Measurements from ENCODE around the gene TNFRSF1A.
"Not testable (repeated sequence)": the region's sequence is repeated elsewhere in the genome, so short reads cannot be mapped to it uniquely, and the experiment has no call there.

The TNFRSF1A gene

GRCh38 chr12:6342140-6342889, 439 bp upstream of the TNFRSF1A start:
- Histone ChIP-seq H3K79me2 (ENCODE audit: control insufficient read depth, insufficient read depth, low read length, unreplicated experiment) (peaks cover 50% of the 10 kb centered on the region), H3K27me3 (ENCODE audit: insufficient read depth, low read length) (no peaks in the 10 kb centered on the region), H3K4me1 (ENCODE audit: control insufficient read depth, insufficient read depth, low read length, unreplicated experiment) (peaks cover 59% of the 10 kb centered on the region), H3K27ac (ENCODE audit: low read depth, low read length) (peak overlapping the region; percentile 99), H3K4me3 (ENCODE audit: low read depth, low read length) (peak overlapping the region; percentile 87), H2AFZ (ENCODE audit: low read length, unreplicated experiment) (peak overlapping the region; percentile 52), H3K36me3 (ENCODE audit: insufficient read depth, low read length) (0 out of 2 replicates have a peak, but pooled peaks cover 5% of the 10 kb centered on the region)

GRCh38 chr12:6340745-6341416, 995 bp downstream of the TNFRSF1A start:
- peak overlapping the region; percentile 87 for H3K4me3 ChIP-seq (ENCODE audit: low read depth, low read length)
- no peak overlapping the region for H2AFZ ChIP-seq (ENCODE audit: low read length, unreplicated experiment)
- 0 out of 2 replicates have a peak, but pooled peaks cover 5% of the 10 kb centered on the region for H3K36me3 ChIP-seq (ENCODE audit: insufficient read depth, low read length)
- no peaks in the 10 kb centered on the region for H3K27me3 ChIP-seq (ENCODE audit: insufficient read depth, low read length)
- peaks cover 59% of the 10 kb centered on the region for H3K79me2 ChIP-seq (ENCODE audit: control insufficient read depth, insufficient read depth, low read length, unreplicated experiment)
- peak overlapping the region; percentile 99 for H3K27ac ChIP-seq (ENCODE audit: low read depth, low read length)
- peaks cover 60% of the 10 kb centered on the region for H3K4me1 ChIP-seq (ENCODE audit: control insufficient read depth, insufficient read depth, low read length, unreplicated experiment)

GRCh38 chr12:6340032-6340638, 1.7 kb downstream of the TNFRSF1A start:
- H3K36me3 ChIP-seq (ENCODE audit: insufficient read depth, low read length), result 0 out of 2 replicates have a peak, but pooled peaks cover 5% of the 10 kb centered on the region
- peak overlapping the region; percentile 87 for H3K4me3 ChIP-seq (ENCODE audit: low read depth, low read length)
- H3K79me2 ChIP-seq (ENCODE audit: control insufficient read depth, insufficient read depth, low read length, unreplicated experiment), result peaks cover 66% of the 10 kb centered on the region
- no peaks in the 10 kb centered on the region for H3K27me3 ChIP-seq (ENCODE audit: insufficient read depth, low read length)
- no peak overlapping the region for H2AFZ ChIP-seq (ENCODE audit: low read length, unreplicated experiment)
- peak overlapping the region; percentile 99 for H3K27ac ChIP-seq (ENCODE audit: low read depth, low read length)
- H3K4me1 ChIP-seq (ENCODE audit: control insufficient read depth, insufficient read depth, low read length, unreplicated experiment), result peaks cover 62% of the 10 kb centered on the region

GRCh38 chr12:6338955-6339354, 2.9 kb downstream of the TNFRSF1A start:
- Histone ChIP-seq H3K4me3 (ENCODE audit: low read depth, low read length) (peak overlapping the region; percentile 87), H3K27ac (ENCODE audit: low read depth, low read length) (peak overlapping the region; percentile 99), H3K27me3 (ENCODE audit: insufficient read depth, low read length) (no peaks in the 10 kb centered on the region), H2AFZ (ENCODE audit: low read length, unreplicated experiment) (no peak overlapping the region), H3K4me1 (ENCODE audit: control insufficient read depth, insufficient read depth, low read length, unreplicated experiment) (peaks cover 69% of the 10 kb centered on the region), H3K36me3 (ENCODE audit: insufficient read depth, low read length) (peaks cover 10% of the 10 kb centered on the region), H3K79me2 (ENCODE audit: control insufficient read depth, insufficient read depth, low read length, unreplicated experiment) (peaks cover 78% of the 10 kb centered on the region)

- peak overlapping the region; percentile 99 for H3K27ac ChIP-seq (ENCODE audit: low read depth, low read length)
- H3K79me2 ChIP-seq (ENCODE audit: control insufficient read depth, insufficient read depth, low read length, unreplicated experiment), result peaks cover 82% of the 10 kb centered on the region
- peaks cover 71% of the 10 kb centered on the region for H3K4me1 ChIP-seq (ENCODE audit: control insufficient read depth, insufficient read depth, low read length, unreplicated experiment)
Observed at GRCh38 chr12:6338536-6338935, 3.3 kb downstream of the TNFRSF1A start.

GRCh38 chr12:6337958-6338433, 3.9 kb downstream of the TNFRSF1A start:
- H3K4me3 ChIP-seq (ENCODE audit: low read depth, low read length), result peak overlapping the region; percentile 87
- peaks cover 12% of the 10 kb centered on the region for H3K36me3 ChIP-seq (ENCODE audit: insufficient read depth, low read length)
- no peak overlapping the region for H2AFZ ChIP-seq (ENCODE audit: low read length, unreplicated experiment)
- H3K79me2 ChIP-seq (ENCODE audit: control insufficient read depth, insufficient read depth, low read length, unreplicated experiment), result peaks cover 87% of the 10 kb centered on the region
- no peaks in the 10 kb centered on the region for H3K27me3 ChIP-seq (ENCODE audit: insufficient read depth, low read length)
- peak overlapping the region; percentile 99 for H3K27ac ChIP-seq (ENCODE audit: low read depth, low read length)
- H3K4me1 ChIP-seq (ENCODE audit: control insufficient read depth, insufficient read depth, low read length, unreplicated experiment), result peaks cover 71% of the 10 kb centered on the region

More at GRCh38 chr12:6338536-6338935, 3.3 kb downstream of the TNFRSF1A start:
- H3K27me3 ChIP-seq (ENCODE audit: insufficient read depth, low read length); H3K36me3 ChIP-seq (ENCODE audit: insufficient read depth, low read length); H2AFZ ChIP-seq (ENCODE audit: low read length, unreplicated experiment): not testable (repeated sequence)
- peak overlapping the region; percentile 87 for H3K4me3 ChIP-seq (ENCODE audit: low read depth, low read length)

- Histone ChIP-seq H3K4me3 (ENCODE audit: low read depth, low read length) (peak overlapping the region; percentile 87), H3K4me1 (ENCODE audit: control insufficient read depth, insufficient read depth, low read length, unreplicated experiment) (peaks cover 71% of the 10 kb centered on the region), H2AFZ (ENCODE audit: low read length, unreplicated experiment) (no peak overlapping the region), H3K36me3 (ENCODE audit: insufficient read depth, low read length) (peaks cover 16% of the 10 kb centered on the region), H3K27ac (ENCODE audit: low read depth, low read length) (peak overlapping the region; percentile 99), H3K27me3 (ENCODE audit: insufficient read depth, low read length) (no peaks in the 10 kb centered on the region), H3K79me2 (ENCODE audit: control insufficient read depth, insufficient read depth, low read length, unreplicated experiment) (peaks cover 88% of the 10 kb centered on the region)
Observed at GRCh38 chr12:6336889-6337853, 4.7 kb downstream of the TNFRSF1A start.

- peak overlapping the region; percentile 99 for H3K27ac ChIP-seq (ENCODE audit: low read depth, low read length)
- H3K27me3 ChIP-seq (ENCODE audit: insufficient read depth, low read length), result no peaks in the 10 kb centered on the region
- H3K79me2 ChIP-seq (ENCODE audit: control insufficient read depth, insufficient read depth, low read length, unreplicated experiment), result peaks cover 83% of the 10 kb centered on the region
- H2AFZ ChIP-seq (ENCODE audit: low read length, unreplicated experiment), result no peak overlapping the region
- peaks cover 77% of the 10 kb centered on the region for H3K4me1 ChIP-seq (ENCODE audit: control insufficient read depth, insufficient read depth, low read length, unreplicated experiment)
- H3K36me3 ChIP-seq (ENCODE audit: insufficient read depth, low read length), result peaks cover 21% of the 10 kb centered on the region
- H3K4me3 ChIP-seq (ENCODE audit: low read depth, low read length), result peak overlapping the region; percentile 87
Observed at GRCh38 chr12:6336079-6336888, 5.6 kb downstream of the TNFRSF1A start.

GRCh38 chr12:6335451-6336078, 6.3 kb downstream of the TNFRSF1A start:
- H3K79me2 ChIP-seq (ENCODE audit: control insufficient read depth, insufficient read depth, low read length, unreplicated experiment), result peaks cover 83% of the 10 kb centered on the region
- H3K4me3 ChIP-seq (ENCODE audit: low read depth, low read length), result peak overlapping the region; percentile 72
- peaks cover 28% of the 10 kb centered on the region for H3K36me3 ChIP-seq (ENCODE audit: insufficient read depth, low read length)
- peaks cover 82% of the 10 kb centered on the region for H3K4me1 ChIP-seq (ENCODE audit: control insufficient read depth, insufficient read depth, low read length, unreplicated experiment)
- H3K27ac ChIP-seq (ENCODE audit: low read depth, low read length), result peak overlapping the region; percentile 99
- no peak overlapping the region for H2AFZ ChIP-seq (ENCODE audit: low read length, unreplicated experiment)
- H3K27me3 ChIP-seq (ENCODE audit: insufficient read depth, low read length), result no peaks in the 10 kb centered on the region
